Liver (tissue), 9 donors: ENCODE measurements around the gene NTM. TPM values are rescaled to one million over a fixed set of nuclear protein-coding genes. Genes with fewer than 3 reads are reported as not detected.

Experiments used
- DNase-seq: peaks from one replicate; pipeline ENCODE4 v3.0.0-alpha.2; 2017; ENCODE audit warnings: low spot score
- H3K27ac ChIP-seq, 2 donors: one replicate each; pipeline ENCODE4 v1.7.0; 2013; ENCODE audit warnings: inconsistent platforms in 2 of 2, low read length in 2 of 2, control low read depth in 1 of 2, low read depth in 1 of 2, mild to moderate bottlenecking in 1 of 2
- H3K27me3 ChIP-seq, 4 donors: one replicate each; pipeline versions ENCODE4 v1.6.1 to v1.7.0; 2013; ENCODE audit warnings: low read length in 3 of 4, inconsistent platforms in 1 of 4, mild to moderate bottlenecking in 1 of 4, moderate library complexity in 1 of 4; ENCODE audit not compliant: control insufficient read depth in 4 of 4, insufficient read depth in 4 of 4
- H3K36me3 ChIP-seq, 4 donors: one replicate each; pipeline versions ENCODE4 v1.6.1 to v1.7.0; 2013; ENCODE audit warnings: low read length in 3 of 4, mild to moderate bottlenecking in 3 of 4, low read depth in 1 of 4, moderate library complexity in 1 of 4; ENCODE audit not compliant: control insufficient read depth in 4 of 4, insufficient read depth in 3 of 4
- H3K4me1 ChIP-seq, 4 donors: one replicate each; pipeline versions ENCODE4 v1.6.1 to v1.7.0; 2013; ENCODE audit warnings: low read length in 3 of 4, mild to moderate bottlenecking in 3 of 4, moderate library complexity in 1 of 4; ENCODE audit not compliant: control insufficient read depth in 4 of 4, insufficient read depth in 4 of 4
- H3K4me3 ChIP-seq, 3 donors: one replicate each; pipeline versions ENCODE4 v1.6.1 to v1.7.0; 2013; ENCODE audit warnings: low read length in 3 of 3, control low read depth in 1 of 3, low read depth in 1 of 3, mild to moderate bottlenecking in 1 of 3
- H3K9ac ChIP-seq, 2 donors: one replicate each; pipeline ENCODE4 v1.7.0; 2013; ENCODE audit warnings: low read length in 2 of 2, mild to moderate bottlenecking in 2 of 2, moderate library complexity in 2 of 2, control low read depth in 1 of 2, low read depth in 1 of 2
- H3K9me3 ChIP-seq, 4 donors: one replicate each; pipeline versions ENCODE4 v1.6.1 to v1.7.0; 2013; ENCODE audit warnings: low read length in 3 of 4; ENCODE audit not compliant: control insufficient read depth in 4 of 4
- ATF3 ChIP-seq: IDR thresholded peaks from 2 replicates; pipeline ENCODE4 v1.6.1; 2016; ENCODE audit warnings: antibody characterized with exemption
- CTCF ChIP-seq: fragments of 150-350 bp; IDR thresholded peaks from 2 replicates; pipeline ENCODE4 v1.5.1; 2017; ENCODE audit warnings: improper control_type of control experiment, low read depth, low read length; ENCODE audit not compliant: missing input control
- EGR1 ChIP-seq, 2 donors: IDR thresholded peaks; 2 replicates each; pipeline ENCODE4 v1.6.1; 2016 to 2018; ENCODE audit warnings: antibody characterized with exemption in 2 of 2, low read depth in 2 of 2
- FOXA1 ChIP-seq: IDR thresholded peaks from 2 replicates; pipeline ENCODE4 v1.6.1; 2016; ENCODE audit warnings: antibody characterized with exemption
- FOXA2 ChIP-seq: IDR thresholded peaks from 2 replicates; pipeline ENCODE4 v1.6.1; 2016; ENCODE audit warnings: antibody characterized with exemption
- GABPA ChIP-seq, 2 donors: IDR thresholded peaks in 1 of 2; conservative IDR thresholded peaks in 1 of 2; 2 replicates each; pipeline ENCODE4 v1.6.1; 2016; ENCODE audit warnings: antibody characterized with exemption in 2 of 2, mild to moderate bottlenecking in 1 of 2, moderate library complexity in 1 of 2
- HNF4A ChIP-seq, 2 donors: conservative IDR thresholded peaks; 2 replicates each; pipeline ENCODE4 v1.6.1; 2016; ENCODE audit warnings: antibody characterized with exemption in 2 of 2, mild to moderate bottlenecking in 2 of 2
- HNF4G ChIP-seq: IDR thresholded peaks from 2 replicates; pipeline ENCODE4 v1.6.1; 2016; ENCODE audit warnings: antibody characterized with exemption
- JUND ChIP-seq, 2 donors: IDR thresholded peaks; 2 replicates each; pipeline ENCODE4 v1.6.1; 2016; ENCODE audit warnings: antibody characterized with exemption in 2 of 2
- MAX ChIP-seq: IDR thresholded peaks from 2 replicates; pipeline ENCODE4 v1.6.1; 2016; ENCODE audit warnings: antibody characterized with exemption
- NR2F2 ChIP-seq: IDR thresholded peaks from 2 replicates; pipeline ENCODE4 v1.6.1; 2016; ENCODE audit warnings: antibody characterized with exemption
- RAD21 ChIP-seq, 2 donors: IDR thresholded peaks; 2 replicates each; pipeline ENCODE4 v1.6.1; 2016; ENCODE audit warnings: antibody characterized with exemption in 2 of 2, mild to moderate bottlenecking in 2 of 2
- REST ChIP-seq: IDR thresholded peaks from 2 replicates; pipeline ENCODE4 v1.6.1; 2016; ENCODE audit warnings: antibody characterized with exemption, mild to moderate bottlenecking
- RXRA ChIP-seq, 2 donors: IDR thresholded peaks; 2 replicates each; pipeline ENCODE4 v1.6.1; 2017 to 2018; ENCODE audit warnings: antibody characterized with exemption in 2 of 2, mild to moderate bottlenecking in 1 of 2
- SP1 ChIP-seq: IDR thresholded peaks from 2 replicates; pipeline ENCODE4 v1.6.1; 2018; ENCODE audit warnings: antibody characterized with exemption, mild to moderate bottlenecking
- TAF1 ChIP-seq: conservative IDR thresholded peaks from 2 replicates; pipeline ENCODE4 v1.6.1; 2016; ENCODE audit warnings: antibody characterized with exemption, mild to moderate bottlenecking
- YY1 ChIP-seq: IDR thresholded peaks from 2 replicates; pipeline ENCODE4 v1.6.1; 2016; ENCODE audit warnings: antibody characterized with exemption, mild to moderate bottlenecking
- ZBTB33 ChIP-seq: IDR thresholded peaks from 2 replicates; pipeline ENCODE4 v1.6.1; 2016; ENCODE audit warnings: antibody characterized with exemption
- WGBS: extraction: QIAGEN DNeasy Blood & Tissue Kit; methylation state at CpG from one replicate; pipeline ENCODE4 v1.1.7; 2013; 5-methylcytosine and 5-hydroxymethylcytosine counted together
- polyA plus RNA-seq, 2 donors: library from polyadenylated mRNA; stranded (reverse) in 1 of 2; unstranded in 1 of 2; fragments of 200-250 nt in 1 of 2; fragments of >200 nt in 1 of 2; fragmentation: Nextera tagmentation in 1 of 2; extraction: Ambion mirVana in 1 of 2; gene quantifications; one replicate each; pipeline versions ENCODE4 v1.2.1 to v1.2.3, GENCODE V29; 2013 to 2015
- total RNA-seq, 2 donors: library from RNA; depleted of rRNA; stranded (reverse); fragments of >200 nt; gene quantifications; one replicate each; pipeline ENCODE4 v1.2.3, GENCODE V29; 2014
- donor health status: healthy.
- donor health status: healthy.
- donor health status: healthy.
- donor health status: healthy.
- donor health status: healthy.

Gene NTM
- total and polyA plus RNA-seq, 4 donors = 0.08 to 1.1 (median 0.08) TPM; not detected in 1

GRCh38 chr11:131633921-131634715, 263.7 kb downstream of the NTM start (continued):
- no peak for TF ChIP-seq REST

- H3K9me3 ChIP-seq = no peaks in the 10 kb centered on the region
- H3K9ac ChIP-seq = no peak overlapping the region
- no peak overlapping the region for H3K4me3 ChIP-seq
- peaks cover 0 to 8% (median 0%) of the 10 kb centered on the region in 4 donors for H3K27me3 ChIP-seq
- no peak overlapping the region for H3K27ac ChIP-seq
- H3K4me1 ChIP-seq = no peaks in the 10 kb centered on the region
- no peaks in the 10 kb centered on the region for H3K36me3 ChIP-seq
- DNase-seq = no peak
- TF ChIP-seq JUND (IDR thresholded peaks at IDR 0.05) = no peak
- no peak for TF ChIP-seq MAX
- no peak for TF ChIP-seq HNF4G
- no peak for TF ChIP-seq HNF4A (conservative IDR thresholded peaks at IDR 0.05)
- TF ChIP-seq FOXA1 = no peak
- no peak for TF ChIP-seq RXRA (IDR thresholded peaks at IDR 0.05)
- no peak for TF ChIP-seq CTCF
- TF ChIP-seq NR2F2 = no peak
- no peak for TF ChIP-seq ZBTB33
- no peak for TF ChIP-seq FOXA2
- no peak for TF ChIP-seq SP1
- no peak for TF ChIP-seq TAF1
- no peak for TF ChIP-seq GABPA (IDR thresholded peaks at IDR 0.05 in 1 of 2, conservative IDR thresholded peaks at IDR 0.05 in 1 of 2)
- TF ChIP-seq RAD21 (IDR thresholded peaks at IDR 0.05) = no peak
- no peak for TF ChIP-seq REST
- no peak for TF ChIP-seq ATF3
- no peak for TF ChIP-seq EGR1 (IDR thresholded peaks at IDR 0.05; ENCODE audit: low read depth in 2 of 2)
- no peak for TF ChIP-seq YY1
- WGBS = 77% methylated on average over 6 of the region's 6 CpGs
Measured at GRCh38 chr11:131637469-131638175, 267.2 kb downstream of the NTM start.
